Stimulated activated CD8-positive, alpha-beta memory T cell treated with anti-CD3 and anti-CD28 coated beads, Interleukin-15, amount 100 ng/mL, for 48 hours (primary cell): ENCODE measurements around the gene ELN.
"Not testable (repeated sequence)": the region's sequence is repeated elsewhere in the genome, so short reads cannot be mapped to it uniquely, and the experiment has no call there.

Experiments
- DNase-seq, 2 donors: peaks; one replicate each; pipeline ENCODE4 v3.0.0-alpha.2; 2020; ENCODE audit warnings: low read depth in 2 of 2

ELN gene

GRCh38 chr7:74027683-74028320, at the start of gene ELN:
Gene ELN (plus strand): TSS chr7:74028173. CDS start chr7:74028188, 15 bp downstream.
- DNase-seq: no peak

GRCh38 chr7:73978661-73979563, 49.1 kb upstream of the ELN start:
- DNase-seq: no peak

- not testable (repeated sequence) for DNase-seq
Observed at GRCh38 chr7:73979656-73980055, 48.3 kb upstream of the ELN start.

DNA sequence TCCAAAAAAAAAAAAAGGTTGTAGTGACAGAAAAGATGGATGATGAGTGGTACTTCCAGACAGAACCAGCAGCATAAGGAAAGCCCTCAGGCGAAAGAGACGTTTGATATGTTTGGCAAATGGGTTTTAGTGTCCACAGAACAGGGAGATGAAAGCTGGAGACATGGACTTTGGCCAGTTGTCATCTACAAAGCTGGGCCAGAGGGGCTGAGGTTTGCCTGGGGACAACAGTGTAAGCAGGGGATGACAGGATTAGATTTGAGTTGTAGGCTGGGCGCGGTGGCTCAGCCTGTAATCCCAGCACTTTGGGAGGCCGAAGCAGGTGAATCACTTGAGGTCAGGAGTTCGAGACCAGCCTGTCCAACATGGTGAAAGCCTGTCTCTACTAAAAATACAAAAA, 47.8 kb upstream of the ELN start:
- no peak for DNase-seq

DNA sequence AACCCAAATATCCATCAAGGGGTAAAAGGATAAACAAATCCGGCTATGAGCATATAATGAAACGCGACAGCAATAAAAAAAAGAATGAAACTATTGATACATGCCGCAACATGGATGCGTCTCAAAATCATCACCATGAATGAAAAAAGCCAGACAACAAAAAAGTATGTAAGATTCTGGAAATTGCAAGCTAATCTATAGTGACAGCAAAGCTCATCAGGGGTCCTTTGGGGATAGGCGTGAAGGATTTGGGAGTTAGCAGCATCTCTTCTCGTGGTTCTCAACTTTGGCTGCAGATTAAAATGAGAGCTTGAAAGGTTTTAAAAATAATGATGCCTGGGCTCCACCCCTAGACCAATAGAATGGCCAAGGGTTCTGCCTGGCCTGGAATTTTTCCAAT, 46.0 kb upstream of the ELN start:
- DNase-seq: no peak

DNA sequence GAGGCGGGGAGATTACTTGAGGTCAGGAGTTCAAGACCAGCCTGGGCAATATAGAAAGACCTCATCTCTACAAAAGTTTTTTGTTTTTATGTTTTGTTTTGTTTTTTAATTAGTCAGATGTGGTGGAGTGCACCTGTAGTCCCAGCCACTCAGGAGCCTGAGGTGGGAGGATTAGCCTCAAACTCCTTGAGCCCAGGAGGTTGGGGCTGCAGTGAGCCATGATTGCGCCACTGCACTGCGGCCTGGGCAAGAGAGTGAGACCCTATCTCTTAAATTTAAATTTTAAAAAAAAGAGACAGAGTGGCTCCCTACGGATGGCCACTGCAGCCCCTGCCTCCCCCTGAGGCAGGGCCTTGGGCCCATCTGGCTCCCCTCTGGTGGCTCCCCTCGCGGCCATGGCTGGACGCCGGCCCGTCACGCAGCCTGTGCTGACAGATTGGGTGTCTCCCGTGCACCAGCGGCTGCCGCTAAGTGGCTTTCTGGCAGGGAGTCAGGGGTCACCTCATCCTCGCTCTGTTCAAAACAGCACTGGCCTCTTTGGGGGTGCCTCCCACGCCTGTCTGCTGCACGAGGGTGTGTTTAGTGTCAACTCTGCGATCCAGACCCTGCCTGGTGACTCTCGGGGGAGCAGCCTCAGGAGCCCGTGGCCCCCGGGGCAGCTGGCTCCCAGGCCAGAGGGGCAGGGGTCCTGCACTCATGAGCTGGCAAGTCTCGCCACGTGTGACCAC, 44.4 kb upstream of the ELN start:
- DNase-seq: no peak

DNA sequence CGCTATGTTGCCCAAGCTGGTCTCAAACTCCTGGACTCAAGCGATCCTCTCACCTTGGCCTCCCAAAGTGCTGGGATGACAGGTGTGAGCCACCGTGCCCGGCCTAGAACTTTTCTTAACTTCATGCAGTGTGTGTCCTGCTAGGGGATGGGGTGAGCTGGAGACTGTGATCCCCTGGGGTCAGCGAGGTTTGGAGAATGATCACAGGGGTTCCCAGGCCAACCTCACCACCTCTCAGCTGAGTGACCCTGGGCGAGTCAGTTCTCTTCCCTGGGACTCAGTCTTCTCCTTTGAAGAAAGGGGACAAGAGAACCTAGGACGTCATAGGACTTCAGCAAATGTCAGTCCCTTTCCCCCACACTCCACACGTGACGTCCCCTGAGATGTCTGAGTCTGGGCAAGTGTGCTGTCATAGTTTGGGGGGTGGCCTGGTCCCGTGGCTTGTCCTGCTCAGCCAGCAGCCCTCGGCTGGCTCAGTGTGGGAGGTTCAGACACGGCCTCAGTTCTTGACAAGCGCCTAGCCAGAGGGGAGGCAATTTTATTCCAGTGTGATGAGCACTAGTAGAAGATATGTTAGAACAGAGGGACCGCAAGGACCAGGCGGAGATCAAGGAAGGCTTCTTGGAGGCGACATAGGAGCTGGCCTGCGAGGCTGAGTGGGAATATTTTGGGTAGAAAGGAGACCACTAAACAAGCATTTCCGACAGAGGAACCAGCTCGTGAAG, 43.3 kb upstream of the ELN start:
- no peak for DNase-seq

DNA sequence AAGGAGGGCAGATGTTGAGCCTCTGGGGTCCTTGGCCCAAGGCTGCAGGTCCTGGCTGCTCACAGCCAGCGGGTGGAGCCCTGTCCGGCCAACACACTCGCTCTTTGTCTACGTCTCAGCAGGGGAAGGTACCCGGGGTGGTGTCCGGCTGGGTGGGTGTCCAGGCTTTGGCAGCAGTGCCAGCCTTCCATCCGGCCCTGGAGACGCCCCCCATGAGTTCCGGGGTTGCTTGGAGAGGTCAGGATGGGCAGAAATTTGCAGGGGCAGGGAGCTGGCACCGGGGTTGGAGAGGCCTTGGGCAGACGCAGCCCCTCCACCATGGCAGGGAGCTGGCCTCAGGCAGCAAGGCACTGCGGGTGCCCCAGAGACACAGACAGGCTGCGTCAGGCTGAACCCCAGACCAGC, 42.2 kb upstream of the ELN start:
- no peak for DNase-seq

DNA sequence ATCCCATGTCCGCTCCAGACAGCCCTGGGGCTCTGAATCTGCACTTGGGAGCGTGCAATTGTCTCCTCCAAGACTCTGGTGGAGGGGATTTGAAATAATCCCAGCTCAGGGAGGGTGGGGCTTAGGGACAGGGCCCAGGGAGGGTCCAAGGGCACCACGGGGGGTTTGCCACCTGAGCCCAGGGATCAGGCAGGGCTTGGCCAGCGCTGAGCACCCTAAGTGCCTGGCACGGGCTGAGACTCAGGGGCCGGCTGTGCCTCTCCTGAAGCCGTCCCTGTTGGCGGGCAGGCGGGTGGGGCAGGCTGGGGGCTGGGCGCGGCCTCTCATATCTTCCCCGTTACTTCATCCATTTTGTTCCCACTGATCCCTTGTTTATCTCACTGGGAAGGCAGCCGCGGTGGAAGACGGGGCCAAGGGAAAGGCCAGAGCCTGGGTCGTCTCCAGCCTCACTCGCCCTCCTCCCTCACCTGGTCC, 41.8 kb upstream of the ELN start:
- DNase-seq: no peak

DNA sequence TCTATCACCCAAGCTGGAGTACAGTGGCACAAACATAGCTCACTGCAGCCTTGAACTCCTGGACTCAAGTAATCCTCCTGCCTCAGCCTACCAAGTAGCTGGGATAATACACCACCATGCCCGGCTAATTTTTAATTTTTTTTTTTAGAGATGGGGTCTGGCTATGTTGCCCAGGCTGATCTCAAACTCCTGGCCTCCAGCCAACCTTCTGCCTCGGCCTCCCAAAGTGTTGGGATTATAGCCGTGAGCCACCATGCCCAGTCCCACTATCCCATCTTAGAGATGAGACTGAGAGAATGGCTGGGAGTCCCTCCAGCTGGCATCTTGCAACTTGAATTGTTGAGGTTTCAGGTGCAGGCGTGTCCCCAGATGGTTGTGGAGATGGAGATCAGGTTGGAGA, 40.7 kb upstream of the ELN start:
- no peak for DNase-seq

DNA sequence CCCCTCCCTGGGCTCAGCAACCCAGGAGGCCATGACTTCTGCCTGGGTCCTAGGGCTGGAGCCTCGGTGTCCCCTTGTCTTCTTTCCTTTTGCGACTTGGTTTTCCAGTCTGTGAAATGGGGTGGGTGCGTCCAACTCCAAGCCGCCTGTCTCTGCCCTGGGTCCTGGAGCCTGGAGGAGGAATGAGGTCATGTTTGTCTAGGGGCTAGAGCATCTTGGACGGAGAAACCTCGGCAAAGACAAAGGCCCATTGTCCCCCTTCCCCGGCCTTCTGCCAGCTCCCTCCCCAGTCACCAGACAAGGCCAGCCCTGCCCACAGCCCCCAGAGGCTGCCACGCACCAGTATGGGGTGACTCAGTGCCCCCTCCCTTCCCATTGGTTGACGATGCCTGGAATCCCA, 39.8 kb upstream of the ELN start:
- no peak for DNase-seq

GRCh38 chr7:73991522-73992100, 36.4 kb upstream of the ELN start:
- DNase-seq: no peak

- DNase-seq: no peak
Observed at GRCh38 chr7:73992101-73992562, 35.8 kb upstream of the ELN start.

- no peak for DNase-seq
Observed at GRCh38 chr7:73994023-73994422, 34.0 kb upstream of the ELN start.

DNA sequence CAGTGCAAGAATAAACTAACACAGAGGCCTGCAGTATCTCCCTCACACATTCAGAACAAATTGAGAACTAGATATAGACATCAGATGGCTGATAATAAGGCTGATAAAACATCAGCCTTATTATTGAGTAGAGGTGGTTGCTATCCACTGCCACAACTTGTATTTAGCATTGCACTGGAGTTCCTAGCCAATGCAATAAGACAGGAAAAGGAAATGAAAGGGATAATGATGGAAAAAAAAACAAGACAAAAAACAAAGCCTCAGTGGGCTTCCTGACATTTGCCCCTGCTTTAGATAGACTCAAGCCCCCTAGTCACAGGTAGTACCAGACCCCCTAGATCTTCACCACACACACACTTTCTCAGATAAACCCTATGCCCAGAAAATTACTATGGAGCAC, 33.2 kb upstream of the ELN start:
- DNase-seq: no peak

- DNase-seq: no peak
Observed at GRCh38 chr7:73995330-73995729, 32.6 kb upstream of the ELN start.

DNA sequence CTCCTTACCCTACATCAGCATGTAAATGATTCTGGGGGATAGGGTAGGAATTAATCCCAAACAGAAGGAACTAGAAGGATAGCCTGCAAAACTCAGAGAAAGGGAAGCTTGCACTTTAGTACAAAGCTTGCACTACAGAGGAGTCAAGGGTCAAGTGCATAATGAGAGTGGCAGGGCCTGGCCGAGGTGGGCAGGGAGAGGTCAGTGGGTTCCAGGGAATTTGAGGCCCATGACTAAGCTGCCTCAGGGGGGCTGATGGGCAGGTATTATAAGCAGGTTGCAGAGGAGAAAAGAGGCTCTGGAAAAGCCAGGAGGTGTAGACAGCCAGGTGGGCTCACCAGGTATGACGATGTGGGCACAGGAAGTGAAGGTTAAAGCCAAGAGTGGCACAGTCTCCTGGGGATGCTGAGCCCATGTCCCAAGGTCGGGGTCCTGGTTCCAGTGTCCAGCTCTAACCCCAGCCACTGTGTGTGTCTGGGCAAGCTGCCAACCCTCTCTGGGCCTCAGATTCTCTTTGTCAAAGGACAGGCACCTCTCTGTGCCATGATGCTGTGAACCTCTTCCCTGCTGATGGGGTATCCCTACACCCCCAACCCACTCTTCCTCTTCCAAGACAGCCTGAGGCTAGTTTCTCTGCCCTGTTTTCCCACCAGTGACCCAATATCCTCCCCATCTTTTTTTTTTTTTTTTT, 32.0 kb upstream of the ELN start:
- no peak for DNase-seq

DNA sequence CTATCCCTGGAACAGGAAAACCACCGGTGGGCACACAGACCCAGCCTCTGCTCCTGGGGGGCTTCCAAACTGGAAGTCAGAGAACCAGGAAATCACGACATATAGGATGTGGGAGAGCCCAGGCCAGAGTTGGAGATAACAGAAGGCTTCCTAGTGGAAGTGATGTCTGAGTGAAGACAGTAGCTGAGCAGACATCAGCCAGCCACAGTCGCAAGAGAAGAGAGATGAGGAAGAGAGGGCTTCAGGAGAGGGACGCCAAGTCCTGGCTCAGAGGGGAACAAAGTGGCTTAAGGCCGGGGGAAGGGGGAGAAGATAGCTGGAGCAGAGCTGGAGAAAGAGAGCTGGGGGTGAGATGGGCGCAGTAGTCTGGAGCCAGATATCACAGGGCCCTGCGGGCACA, 30.9 kb upstream of the ELN start:
- no peak for DNase-seq

- DNase-seq: no peak
Observed at GRCh38 chr7:73999664-74000435, 28.1 kb upstream of the ELN start.
